ENCODE measurements around the gene TFB2M.

Gene TFB2M

GRCh38 chr1:246491551-246492053, 74.5 kb downstream of the TFB2M start:
- Histone ChIP-seq H3K9me3 (ENCODE audit: insufficient read depth, low read length) (no peaks in the 10 kb centered on the region), H3K27me3 (ENCODE audit: low read length) (no peaks in the 10 kb centered on the region), H3K9ac (ENCODE audit: low read length) (no peak overlapping the region), H3K27ac (ENCODE audit: low read depth, low read length) (no peak overlapping the region), H3F3A (ENCODE audit: insufficient read depth) (no peaks in the 10 kb centered on the region), H3K9me2 (replicated peaks; ENCODE audit: insufficient read depth, low read length) (no peaks in the 10 kb centered on the region), H3K79me2 (ENCODE audit: insufficient read depth, low read length) (peaks cover 26% of the 10 kb centered on the region), H2AFZ (ENCODE audit: low read depth, low read length, severe bottlenecking) (no peak overlapping the region), H4K20me1 (ENCODE audit: low read depth, low read length) (0 out of 2 replicates have a peak, but pooled peaks cover 4% of the 10 kb centered on the region), H3K4me2 (ENCODE audit: low read depth, low read length, poor library complexity, severe bottlenecking) (no peak overlapping the region), H3K36me3 (ENCODE audit: low read length) (no peaks in the 10 kb centered on the region), H3K4me3 (ENCODE audit: insufficient read depth, low read length, poor library complexity, severe bottlenecking) (no peak overlapping the region)
- TF ChIP-seq EZH2phosphoT487 (conservative IDR thresholded peaks at IDR 0.05; ENCODE audit: low read length) (no peak), CTCF (IDR thresholded peaks at IDR 0.05; ENCODE audit: insufficient read depth, low read length, poor library complexity, severe bottlenecking) (no peak)

All from SU-DHL-6 (cell line).